GM12801 (cell line): ENCODE results near the gene STX11.

Experiments
- CTCF ChIP-seq: IDR thresholded peaks from one replicate; pipeline ENCODE4 v1.5.1; 2011; ENCODE audit warnings: control low read depth; ENCODE audit not compliant: insufficient read length; ENCODE audit errors: extremely low read depth

The STX11 gene

DNA sequence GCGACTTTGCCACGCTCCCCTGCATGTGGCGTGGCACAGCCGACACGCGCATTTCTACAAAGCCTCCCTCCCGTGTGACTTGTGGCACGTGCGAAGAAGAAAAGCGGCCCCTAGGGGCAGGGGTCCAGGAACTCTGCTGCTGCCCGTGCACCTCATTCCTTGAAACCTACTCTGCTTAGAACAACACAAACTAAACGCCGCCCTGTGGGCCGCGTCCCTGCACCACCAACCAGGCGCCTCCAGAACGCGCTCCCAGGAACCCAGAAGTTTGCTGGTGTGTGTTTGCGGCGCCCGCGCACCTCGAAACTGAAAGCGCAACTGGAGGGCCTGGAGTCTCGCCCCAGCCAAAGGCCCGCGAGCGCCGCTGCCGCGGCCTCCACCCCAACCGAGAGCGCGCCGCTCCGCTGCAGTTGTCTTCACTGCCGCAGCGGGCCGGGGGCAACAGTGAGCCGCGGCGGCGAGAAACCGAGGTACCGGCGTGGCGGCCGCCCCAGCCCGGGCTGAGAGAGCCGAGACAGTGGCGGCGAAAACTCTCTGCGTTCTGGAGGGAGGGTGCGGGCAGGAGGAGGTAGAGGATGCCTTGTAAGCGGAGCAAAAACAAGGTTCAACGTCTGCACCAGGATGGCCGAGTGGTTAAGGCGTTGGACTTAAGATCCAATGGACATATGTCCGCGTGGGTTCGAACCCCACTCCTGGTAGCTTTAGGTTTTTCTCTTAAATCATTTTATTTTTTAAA lies 65.8 kb downstream of the STX11 start:
- no peak for TF ChIP-seq CTCF

- TF ChIP-seq CTCF = no peak
These were observed 66.4 kb downstream of the STX11 start for GRCh38 chr6:144216668-144217218.

DNA sequence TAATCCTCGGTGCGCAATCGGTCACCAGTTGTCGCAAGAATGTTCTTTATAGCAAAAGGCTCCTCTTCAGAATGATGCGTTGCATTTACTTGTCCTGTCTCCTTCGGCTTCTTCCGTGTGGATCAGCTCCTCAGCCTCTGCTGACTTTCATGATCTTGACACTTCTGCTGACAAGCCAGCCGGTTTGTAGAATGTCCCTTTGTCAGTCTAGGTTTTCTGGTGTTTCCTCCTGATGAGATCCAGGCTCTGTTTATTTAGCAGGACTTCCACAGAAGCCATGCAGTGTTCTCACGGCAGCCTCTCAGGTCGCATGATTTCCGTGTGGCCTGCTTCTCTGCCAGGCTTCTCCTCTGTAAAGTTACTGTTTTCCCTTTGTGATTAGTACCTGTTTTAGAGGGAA lies 66.9 kb downstream of the STX11 start:
- no peak for TF ChIP-seq CTCF

- no peak for TF ChIP-seq CTCF
These were observed 67.5 kb downstream of the STX11 start for GRCh38 chr6:144217797-144218196.

GRCh38 chr6:144219056-144219685 lies 68.9 kb downstream of the STX11 start:
- TF ChIP-seq CTCF = no peak

DNA sequence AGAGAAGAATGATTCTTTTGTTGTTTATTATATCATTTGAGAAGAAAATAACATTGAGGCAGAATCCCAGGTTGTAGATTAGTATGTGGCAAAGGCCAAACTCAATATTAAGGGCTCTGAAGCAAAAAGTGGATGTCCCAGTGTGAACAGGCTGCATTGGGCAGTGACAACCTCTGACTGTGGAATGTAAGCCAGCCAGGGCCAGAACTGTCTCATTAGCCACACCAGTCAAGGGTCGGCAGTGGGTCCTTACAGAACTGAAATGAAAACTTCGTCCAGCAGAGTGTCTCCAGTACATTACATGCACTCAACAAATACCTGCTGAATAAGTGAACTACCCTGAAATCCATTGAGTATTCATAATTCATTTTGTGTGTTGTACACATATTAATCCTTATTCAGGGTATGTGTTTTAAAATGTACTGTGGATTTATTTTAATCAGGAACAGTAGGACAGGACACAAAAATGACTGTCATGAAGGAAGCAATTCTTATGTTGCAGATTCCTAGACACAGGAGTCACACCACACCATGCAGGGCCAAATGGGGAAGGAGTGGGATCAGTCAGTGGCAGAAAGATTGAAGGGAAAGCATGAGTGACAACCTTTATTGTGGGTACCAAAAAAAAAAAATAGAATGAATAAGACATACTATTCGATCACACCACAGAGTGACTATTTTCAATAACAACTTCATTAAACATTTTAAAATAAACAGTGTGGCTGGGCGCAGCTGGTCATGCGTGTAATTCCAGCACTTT lies 69.9 kb downstream of the STX11 start:
- TF ChIP-seq CTCF = no peak

DNA sequence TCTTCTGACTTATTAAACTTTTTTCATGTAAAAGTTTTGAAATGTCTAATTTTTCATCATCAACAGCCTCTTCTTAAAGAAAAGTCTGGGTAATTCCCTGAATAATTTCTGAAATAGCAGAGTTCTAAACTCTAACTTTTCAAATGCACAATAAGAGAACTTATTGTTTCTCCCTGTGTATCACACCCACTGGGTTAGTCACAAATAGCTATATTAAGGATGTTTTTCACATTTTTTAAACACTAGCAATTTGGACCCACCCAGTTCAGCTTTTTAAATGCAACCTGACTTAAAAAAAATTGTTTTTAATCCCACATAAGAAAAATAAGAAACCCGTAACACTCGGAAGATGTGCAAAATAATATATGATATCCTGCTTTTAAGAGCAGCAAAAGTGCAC lies 73.4 kb downstream of the STX11 start:
- TF ChIP-seq CTCF = no peak
